HUDEP-2 (cell line): Measurements from ENCODE around the gene EPHB1.

Source experiments
- DNase-seq, 76 experiments: peaks; one replicate each; lab custom pipeline; 2025; ENCODE audit not compliant: unreplicated experiment in 76 of 76; lab: John Stamatoyannopoulos, UW

The EPHB1 gene

DNA sequence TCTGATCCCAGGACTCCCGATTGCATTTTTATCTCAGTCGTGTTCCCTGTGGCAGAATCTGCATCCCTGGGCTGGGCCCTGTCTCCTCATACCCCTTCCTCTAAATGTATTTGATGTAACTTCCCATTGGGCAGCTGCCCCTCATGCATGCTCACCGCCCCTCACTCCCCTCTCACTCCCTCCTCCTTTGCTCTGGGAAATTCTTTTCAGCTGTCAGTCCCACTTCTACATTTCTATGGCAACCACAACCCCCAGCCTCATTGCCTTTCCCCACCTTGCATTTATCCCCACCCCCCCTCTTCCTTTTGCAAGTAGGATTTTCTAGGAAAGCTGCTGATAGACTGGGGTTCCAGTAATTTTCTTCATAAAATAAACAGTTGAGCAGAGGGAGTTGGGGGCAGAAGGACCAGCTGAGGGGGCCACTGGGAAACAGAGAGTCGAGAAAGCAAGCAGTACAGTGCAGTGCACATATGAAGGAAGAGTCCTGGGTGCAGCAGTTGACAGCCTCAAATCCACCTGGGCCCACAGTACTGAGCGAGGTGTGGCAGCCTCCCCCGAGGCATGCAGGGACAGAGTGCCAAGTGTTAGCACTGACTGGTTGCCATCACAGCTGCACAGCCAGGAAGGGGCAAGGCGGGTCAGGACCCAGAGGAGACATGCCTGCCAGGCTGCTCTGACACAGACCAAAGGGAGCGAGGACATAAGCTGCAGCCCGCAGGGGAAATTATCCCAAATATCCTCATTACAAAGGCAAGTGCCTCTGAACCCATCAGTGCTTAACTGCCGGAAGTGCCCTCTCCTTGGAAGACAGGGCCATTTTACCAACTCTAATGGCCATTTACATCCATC lies 476.3 kb downstream of the EPHB1 start:
- DNase-seq, result no peak

DNA sequence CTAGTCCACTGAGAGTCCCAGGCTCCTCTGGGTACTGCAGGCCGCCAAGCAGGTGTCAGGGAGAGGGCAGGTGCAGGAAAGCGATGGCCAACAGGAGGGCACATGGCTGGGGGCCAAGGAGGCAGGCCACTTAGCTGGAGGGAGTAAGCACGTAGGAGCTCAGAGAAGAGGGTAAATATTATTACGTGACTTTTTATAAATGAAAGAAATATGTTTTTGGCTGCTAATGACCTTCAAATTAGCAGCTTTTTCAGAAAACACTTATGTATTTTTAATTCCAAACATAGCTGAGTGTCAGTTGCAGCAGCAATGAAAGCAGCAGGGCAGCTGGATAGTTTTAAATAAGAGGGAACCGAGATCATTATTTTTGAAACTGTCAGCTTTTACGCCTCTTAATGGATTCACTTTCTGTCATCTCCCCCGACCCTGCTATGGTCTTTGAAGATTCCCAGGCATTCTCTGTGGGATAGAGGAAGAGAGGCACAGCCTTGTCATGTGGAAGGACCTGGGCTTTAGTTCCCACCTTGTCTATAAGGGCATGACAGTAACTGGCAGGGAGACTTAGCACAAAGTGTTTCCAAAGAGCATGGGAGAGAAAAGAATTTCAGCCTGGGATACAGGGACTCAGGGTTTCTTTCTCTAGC lies 477.1 kb downstream of the EPHB1 start:
- DNase-seq, result no peak

DNA sequence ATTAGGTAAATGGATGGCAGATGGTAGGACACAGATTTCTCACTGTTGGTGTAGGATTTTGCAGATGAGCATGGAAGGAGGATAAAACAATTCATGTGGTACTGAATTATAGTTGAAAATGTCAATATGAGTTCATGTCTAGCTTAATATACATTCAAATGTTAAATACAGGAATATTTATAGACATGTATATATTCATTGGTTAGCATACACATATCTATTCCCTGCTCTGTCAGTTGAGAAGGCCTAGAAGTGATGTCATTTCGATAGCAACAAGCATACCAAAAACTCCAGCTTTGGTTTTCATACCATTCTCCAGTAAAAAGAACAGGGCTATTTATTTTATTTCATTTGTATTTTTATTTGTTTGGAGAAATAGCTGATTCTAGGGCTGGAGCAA lies 497.1 kb downstream of the EPHB1 start:
- DNase-seq, result no peak

DNA sequence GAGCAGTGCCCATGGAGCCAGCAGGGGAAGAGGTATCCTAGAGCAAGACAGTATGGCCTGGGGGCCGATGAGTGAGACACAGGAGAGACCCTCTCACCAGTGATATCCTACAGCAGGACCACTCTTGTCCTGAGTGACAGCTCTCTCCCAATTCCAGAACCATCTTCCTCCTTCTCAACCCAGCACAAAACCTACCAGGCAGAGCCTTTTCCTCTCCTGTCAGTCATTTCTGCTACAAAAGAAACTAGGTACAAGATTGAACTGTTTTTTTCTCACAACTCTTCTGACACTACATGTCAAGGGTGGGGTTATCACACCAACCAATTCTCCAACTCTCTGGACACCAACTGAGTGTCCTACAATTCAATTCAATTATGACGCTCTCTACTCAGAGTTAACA lies 506.6 kb downstream of the EPHB1 start:
- DNase-seq, result no peak

DNA sequence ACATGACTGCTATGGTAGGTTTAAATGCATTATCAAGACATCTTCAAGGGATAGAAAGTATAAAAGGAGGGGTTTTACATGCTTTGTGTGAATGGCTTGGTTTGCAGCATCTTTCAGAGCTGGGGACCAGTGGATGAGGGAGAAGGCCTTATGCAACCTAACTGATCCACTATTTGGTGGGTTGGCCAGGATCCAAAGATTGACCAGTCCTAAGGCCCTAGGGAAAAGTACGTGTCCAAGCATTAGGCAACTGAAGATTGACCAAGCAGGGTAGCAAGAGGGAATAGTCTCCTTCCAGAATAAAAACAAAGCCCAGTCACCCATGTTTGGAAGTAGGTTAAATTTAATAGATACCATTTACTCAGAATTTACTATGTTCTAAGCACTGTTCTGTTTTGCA lies 509.3 kb downstream of the EPHB1 start:
- no peak for DNase-seq
